ENCODE data around the gene RBMS1.

RBMS1 gene

DNA sequence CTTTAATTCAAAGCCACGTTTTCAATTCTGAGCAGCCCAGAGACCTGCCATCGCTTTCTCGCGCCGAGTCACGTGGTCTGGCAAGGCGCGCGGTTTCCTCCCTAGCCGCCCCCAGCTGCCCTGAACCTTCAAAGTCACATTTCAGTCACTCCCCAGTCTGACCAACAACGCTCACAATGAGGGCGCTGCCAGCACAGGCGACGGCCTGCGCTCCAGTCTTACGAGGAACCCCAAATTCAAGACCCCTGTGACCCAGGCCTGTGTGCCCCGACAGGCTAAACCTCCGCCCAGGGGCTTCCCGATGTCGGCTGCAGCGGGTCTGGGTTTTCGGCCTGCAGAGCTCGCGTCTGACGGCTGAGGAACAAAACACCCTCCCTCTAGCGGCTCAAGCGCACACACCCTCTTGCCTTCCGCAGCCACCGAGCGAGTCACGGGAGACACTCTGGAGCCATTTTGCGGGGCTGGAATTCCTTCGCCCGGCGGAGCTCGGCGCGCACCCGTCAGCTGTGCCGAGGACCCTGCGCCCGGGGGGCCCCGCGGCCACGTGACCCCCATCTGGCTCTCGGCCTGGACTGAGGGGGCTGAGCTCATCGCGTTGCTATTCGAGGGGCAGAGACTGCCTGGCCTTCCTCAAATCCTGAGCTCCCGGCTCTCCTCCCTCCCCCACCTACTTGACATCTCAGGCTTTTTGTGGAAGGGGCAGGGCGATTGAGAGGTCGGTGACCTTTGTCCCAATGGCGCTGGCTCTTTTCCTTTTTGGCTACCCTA, 223.6 kb downstream of the RBMS1 start:
- DNase-seq, result peak; percentile 96

DNA sequence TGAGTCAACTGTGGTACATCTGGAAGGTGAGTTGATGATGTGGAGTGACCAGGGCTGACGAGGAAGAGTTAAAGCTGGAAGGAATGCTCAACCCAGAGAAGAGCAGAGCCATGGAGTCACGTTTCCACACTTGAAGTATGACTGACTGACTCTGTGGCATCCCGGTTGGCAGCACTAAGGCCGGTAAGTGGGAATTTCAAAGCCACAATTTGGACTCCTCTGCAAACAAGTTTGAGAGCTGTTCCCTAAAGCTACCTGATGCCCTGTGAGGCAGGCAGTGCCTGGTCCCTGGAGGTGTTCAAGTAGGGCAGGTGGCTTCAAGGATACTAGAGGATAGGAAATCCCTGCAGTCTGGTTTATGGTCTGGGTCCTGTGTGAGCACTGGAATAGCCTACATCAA, 224.2 kb downstream of the RBMS1 start:
- DNase-seq, result no peak

DNA sequence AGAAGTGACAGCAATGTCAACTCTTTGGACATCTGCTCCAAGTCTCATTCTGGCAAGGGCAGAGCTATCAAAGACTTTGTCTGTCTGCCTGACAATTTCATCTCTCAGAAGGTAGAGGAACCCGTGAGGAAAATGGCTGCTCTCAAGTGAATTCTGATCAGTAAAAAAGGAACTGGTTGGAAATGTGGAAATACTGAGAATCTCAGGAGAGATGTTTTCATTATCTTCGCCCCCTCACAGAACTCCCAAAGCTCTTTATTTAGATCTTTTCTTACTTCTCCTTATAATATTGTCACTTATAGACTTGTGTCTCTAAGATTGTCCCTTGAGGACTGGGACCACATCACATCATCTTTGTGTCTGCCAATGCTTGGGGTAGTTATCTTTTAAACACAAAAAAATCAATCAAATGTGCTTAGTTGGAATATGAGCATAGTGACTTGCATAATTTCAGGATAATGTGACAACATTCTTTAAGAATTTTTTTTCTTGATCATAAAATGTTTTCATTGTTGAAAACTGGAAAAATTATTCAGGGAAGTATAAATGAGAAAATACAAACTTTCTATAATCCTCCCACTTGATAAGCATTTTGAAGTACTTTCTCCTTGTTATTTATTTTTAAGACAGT, 225.3 kb downstream of the RBMS1 start:
- no peak for DNase-seq

DNA sequence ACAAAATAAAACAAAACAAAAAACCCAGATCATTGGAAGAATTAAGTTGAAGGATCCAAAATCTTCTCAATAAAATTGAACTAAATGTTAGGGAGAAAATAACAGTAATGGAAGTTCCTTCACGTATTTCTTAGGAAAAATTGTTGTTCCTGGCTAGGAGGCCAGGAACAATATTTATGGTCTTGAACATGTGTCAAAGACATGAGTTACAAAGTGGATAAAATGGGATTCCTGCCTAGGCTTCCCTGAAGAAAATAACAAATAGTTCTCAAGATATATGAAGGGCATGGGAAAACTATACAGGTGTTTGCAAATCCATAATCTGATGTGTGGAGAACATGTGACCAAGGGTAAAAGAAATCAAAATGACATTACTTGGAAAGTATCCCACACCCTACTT, 225.9 kb downstream of the RBMS1 start:
- DNase-seq, result no peak

DNA sequence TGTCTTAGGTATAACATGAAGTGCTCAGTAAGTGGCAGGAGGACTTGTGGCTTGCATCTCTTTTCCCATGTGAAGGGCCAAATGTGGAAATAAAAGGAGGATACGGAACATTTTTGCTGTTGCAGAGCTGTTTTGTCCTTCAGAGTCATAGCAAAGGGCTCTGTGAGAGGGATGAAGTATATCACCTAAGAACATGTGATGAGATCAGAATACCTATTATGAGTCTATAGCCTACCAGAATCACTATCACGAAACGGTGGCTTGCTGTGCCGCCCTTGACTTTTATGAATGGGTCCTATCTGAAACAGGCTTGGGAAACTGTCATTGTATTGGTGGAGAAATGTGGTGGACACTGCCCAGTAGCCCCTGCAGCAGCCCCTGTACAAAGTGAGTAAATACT, 226.6 kb downstream of the RBMS1 start:
- DNase-seq, result no peak

DNA sequence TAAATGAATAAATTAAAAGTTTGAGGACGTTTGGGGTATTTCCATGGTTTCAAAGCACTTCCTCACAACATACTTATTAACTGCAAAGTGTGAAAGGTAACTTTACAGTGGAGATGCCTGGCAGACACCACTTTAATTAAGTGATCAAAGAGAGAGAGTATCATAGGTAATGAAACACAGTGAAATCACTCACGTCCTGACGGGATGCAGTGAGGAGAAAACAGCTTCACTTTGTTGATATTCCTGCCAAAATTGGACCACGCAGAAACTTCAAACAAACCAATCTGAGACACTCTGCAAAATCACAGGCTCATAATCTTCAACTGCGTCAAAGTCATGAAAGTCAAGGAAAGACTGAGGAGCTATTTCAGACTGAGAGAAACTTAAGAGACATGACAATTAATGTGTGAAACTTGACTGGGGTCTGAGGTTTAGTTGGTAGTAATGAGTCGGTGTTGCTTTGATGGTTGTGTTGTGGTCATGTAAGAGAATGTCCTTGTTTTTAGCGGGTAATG, 227.5 kb downstream of the RBMS1 start:
- DNase-seq, result no peak

DNA sequence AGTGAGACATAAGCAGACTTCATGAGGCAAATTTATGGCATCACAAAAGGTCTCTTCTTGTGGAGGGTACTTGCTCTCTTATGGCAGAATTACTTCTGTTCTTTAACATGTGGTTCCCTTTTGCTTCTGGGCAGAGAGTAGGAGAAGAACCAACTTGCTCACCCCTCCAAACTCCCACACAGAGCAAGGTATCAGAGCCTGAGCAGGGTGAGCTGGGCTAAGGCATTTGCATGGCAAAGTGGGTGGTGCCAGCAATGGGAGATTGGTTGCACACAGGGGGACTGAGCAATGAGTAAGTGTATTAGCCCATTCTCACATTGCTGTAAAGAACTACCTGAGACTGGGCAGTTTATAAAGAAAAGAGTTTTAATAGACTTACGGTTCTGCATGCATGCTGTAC, 229.3 kb downstream of the RBMS1 start:
- DNase-seq, result no peak

DNA sequence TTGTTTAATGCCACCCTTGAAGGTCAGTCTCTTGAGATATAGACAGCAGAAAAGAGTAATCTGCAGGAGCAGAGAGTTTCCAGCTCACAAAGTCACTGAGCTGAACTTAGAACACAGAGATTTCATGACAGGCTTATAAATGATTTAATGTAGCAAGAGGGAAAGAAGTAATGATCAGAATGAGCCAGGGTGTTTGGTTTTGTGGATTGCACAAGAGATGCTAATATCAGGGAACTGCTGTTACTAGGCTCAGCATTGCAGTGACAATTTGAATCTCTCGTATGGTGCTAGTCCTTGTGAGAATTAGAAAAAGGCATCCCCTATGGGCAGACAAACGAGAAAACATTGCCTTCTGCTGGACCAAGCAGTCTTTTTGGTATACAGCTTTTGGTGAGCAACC, 231.9 kb downstream of the RBMS1 start:
- DNase-seq, result no peak

DNA sequence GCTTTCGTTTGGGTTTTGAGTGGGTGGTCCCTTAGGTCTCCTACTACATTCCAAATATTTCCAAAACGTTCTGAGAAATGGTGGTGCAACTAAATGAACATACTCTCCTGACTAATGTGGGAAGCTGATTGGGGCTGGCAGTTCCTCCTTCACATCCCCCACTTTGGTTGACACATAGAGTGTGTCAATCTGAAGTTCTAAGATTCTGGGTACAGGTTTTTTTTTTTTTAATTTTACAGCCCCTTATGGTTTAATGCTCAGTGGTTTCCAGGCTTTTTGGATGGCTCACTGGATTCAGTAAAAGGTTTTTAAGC, 235.2 kb downstream of the RBMS1 start:
- no peak for DNase-seq

DNA sequence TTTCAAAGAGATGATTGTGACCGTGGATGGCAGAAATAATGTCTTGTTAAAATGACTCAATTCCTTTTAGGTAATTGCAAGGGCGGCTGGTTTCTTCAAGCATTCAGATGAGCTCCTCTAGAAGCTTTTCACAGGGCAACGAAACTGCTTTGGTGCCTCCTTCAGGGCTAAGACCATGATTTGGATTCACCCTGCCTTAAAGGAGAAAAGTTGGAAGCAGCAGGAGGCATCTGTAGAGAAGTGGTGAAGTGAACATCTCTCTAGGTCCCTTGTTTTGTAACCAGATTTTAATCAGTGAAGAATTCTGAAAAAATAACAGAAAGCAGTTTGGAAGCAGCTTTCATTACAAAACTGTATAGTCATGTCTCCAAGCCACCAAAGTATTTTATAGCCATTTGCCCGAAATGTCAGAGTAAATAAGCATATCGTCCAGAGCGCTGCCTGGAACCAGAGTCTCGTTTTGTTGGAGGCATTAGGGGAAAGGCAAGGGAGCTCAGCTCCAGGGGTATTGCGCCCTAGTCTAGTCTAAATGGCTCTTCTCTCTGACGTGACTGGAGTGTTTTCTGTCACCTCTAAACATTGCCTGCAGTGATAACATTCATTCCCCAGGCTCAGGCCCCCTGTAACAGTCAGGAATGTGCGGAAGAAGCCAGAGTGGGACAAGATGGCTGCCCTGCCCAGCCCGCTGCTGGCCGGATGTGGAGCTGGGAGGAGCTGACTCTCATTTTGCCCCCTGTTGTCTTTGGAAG, 235.7 kb downstream of the RBMS1 start:
- no peak for DNase-seq

DNA sequence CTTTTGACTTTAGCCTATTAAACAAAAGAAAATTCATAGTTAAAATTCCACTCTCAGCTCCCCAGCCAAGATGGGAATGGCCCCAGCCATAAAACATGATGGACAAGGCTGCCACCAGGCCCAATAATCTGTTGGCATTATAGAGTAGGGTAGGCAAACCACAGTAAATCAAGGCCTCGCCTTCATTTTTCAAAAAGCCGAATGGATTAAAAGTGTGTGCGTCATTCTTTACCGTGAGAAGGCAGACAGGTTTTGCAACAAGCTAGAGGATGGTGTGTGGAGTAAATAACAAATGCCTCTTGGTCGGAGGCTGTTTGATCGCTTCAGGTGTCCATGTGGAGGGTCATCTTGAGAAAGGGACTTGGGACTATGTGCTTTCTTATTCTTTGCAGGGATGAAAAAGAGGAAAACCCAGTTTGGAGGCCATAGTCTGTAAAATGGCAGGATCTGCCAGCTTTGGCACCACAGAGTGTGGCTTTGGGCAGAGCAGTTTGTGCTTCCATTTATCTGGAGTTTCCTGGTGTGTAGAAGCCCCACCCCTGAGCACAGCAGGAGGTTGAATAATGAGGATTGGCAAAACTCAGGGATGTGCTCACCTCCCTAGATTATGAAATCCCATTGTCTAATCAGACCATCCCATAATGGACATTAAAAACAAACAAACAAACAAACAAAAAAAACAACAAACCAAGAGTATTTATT, 236.4 kb downstream of the RBMS1 start:
- DNase-seq, result peak; percentile 48

DNA sequence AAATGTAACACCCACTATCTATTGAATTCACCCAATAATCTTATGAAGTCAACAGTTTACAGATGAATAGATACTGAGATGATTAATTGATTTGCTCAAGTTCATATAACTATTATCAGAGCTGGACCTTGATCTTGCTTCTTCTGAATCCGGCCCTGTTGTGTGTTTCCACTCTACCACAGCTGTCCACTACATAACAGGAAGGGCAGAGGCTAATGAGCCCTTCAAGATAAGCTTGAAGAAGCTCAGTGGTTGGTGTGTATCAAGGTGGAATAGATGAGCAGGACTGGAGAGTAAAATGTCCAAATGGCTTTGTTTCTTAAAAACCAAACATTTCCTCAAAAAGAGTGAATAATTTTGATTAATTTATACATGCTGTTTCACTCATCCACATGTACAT, 237.1 kb downstream of the RBMS1 start:
- DNase-seq, result no peak

DNA sequence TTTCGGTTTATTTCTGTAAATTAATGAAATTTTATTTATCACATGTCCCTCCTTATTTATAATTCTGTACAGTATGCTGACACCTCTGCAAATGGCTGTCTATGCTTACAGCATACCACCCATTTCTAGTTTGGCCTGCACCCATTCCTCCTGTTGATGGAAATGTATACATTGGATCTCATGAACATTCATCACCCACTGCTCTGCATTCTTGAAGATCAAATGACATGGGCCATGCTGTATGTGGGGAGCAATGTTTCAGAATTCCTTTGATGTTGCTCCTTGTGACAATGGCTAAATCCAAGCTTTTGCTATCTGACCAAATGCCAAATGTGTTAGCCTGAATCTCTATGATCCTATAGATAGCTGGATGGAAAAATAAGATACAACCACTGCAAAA, 238.2 kb downstream of the RBMS1 start:
- no peak for DNase-seq

DNA sequence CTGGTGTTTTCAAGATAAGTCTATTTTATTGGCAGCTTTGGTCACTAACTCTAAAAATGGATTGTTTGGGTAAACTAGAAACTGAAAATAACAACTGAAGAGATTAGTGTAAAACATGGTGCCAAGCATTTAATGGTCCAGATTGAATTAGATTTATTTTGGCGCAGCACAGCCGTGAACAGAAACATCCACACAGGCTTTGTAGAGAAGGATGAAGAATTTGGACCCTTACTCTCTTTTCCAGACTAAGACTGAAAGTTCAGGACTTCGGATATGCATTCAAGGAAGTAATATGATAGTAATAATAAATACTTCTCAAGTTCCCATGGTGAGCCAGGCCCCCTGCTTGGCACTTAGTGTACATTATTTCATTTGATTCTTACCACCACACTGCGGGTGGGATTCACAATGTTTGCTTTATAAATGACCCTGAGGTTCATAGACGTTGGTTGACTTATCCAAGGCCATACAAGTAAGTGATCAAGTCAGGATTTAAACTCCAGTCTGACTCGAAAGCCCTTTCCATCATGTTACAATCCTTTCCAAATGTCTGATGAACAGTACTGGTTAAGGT, 239.3 kb downstream of the RBMS1 start:
- DNase-seq, result no peak

DNA sequence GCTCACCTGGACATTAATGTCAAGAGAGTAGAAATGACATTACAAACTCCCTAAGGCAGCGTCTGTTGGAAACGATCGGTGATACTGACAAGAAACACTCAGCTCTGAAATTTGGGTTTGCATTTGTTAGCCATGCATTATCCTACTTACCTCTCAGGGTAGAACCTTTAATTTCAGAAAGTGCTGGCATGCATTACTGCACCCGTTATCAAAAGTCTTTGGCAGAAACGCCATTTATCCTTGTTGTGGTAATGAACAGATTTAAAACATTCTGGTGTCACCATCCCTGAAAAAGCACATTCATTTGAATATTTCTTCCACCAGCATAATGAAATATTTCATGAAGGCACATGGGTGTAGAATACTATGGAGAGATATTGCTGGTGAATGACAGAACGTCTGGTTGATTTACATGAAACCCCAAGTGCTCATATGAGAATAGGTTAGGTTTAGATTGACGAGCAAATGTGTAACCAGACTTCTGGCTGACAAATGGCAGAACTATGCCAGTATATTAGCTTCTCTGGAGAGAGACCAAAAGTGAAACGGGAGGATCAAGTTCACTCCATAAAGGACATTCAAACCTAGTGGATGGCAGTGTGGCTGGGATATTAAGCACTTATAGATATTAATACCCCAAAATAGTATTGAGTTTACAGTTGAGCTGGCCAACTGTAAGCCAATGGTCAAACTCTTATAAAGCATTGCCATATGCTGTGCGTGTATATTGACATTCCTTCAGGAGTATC, 240.0 kb downstream of the RBMS1 start:
- DNase-seq, result peak; percentile 68

DNA sequence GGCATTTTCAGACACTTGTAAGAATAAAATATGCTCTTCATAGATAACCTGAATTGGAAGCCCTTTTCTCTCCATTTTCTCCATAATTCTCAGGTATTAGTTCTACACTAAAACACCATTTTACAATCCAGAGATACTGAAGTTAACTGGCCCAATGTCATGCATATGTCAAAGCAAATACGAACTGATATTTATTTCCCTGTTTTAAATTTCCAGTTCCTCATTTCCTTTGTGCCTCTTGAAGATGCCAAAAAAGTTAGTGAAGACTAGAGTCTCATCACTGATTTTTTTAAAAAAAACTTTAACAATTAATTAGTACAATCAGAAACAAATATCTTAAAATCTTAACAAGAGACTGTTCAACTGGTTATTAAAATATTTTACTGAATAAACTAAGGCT, 240.7 kb downstream of the RBMS1 start:
- no peak for DNase-seq

DNA sequence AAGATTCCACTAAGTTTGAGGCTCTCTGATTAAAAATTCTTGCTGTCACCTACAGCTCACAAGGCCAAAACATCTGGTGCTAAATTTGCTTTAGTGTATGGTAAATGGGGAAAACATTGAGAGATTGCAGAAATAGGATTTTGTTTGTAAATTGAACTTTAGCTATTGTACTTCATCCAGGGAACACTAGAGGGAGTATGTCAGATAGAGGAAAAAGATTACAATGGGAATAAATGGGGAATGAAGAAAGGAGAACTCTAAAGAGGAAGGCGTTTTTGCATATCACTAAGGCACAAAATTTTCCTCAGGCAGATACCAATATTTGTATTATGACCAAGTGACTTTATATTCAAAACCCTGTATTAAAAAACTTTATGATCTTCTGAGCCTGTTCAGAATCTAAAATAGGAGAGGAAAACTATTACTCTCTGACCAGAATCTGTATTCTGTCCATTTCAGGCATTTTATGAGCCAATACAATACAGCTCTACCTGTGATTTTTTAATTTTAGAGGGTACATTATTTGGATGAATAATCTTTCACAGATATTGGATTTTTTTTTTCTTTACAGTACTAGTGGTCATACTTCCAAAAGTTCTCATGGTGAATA, 241.2 kb downstream of the RBMS1 start:
- DNase-seq, result peak; percentile 42

DNA sequence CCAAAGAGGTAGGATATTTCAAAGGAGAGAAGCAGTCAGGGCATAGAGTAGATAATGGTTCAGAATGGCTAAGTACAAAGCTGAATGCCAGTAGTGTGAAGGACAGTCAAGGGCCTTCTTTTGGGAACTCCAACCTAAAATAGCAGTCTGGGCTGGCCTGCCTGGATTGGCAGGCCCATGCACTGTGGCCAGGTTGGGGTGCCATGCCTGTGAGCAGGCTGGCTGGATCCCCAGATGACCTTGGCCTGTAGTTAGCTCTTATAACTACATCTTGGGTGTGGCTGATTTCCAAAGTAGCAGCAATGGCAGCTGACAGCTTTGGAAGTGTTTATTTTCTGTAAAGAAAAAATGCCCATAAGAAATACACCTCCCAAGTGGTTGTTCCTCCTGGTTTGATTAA, 242.0 kb downstream of the RBMS1 start:
- DNase-seq, result no peak

DNA sequence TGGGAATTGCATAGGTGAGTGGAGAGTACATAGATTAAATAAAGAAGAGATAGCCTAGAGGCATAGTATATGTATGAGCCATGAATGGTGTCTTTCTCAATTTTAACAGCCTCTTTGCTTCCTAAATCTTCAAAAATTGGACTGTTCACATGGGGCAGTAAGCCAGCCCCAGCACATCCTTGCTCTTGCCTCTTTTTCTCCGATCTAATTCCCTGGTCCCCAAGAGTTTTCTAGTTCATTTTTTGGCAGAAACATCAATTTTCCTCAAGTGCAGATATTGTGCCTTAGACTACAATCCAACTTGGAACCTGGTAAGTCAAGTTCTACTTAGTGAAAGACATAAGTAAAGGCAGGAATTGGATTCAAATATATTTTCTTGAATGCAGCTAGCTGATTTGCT, 243.7 kb downstream of the RBMS1 start:
- no peak for DNase-seq

DNA sequence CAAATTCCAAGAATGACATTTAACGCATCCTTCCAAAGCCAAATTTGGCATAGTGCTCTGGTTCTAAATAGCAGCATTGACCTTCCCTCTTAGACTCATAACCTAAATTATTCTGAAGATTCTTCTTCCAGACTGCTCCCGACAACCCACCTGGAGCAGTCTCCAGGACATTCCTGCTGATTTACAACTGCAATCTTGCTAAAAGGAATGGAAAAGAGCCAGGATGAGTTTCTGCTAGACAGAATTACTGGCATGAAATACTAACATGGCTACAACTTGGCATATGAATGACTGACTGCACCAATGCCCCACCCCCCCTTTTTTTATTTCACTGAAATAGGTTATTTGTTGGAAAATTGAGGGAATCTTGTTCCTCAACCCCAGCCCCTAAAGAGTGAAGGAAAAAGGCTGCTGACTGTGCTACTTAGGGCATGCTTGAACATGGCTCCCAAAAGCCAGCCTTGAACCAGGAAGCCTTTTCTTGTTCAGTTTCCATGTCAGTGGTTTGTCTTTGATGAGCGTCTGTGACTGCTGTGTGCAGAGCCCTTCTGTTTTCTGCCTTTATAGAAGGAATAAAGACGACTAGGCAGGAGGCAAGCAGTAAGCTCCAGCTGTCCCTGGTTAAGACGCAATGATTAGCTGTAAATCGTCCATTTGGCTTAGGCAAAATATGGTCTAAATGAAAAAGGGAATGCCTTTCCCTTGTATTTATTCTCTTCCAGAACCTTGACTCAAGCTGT, 246.1 kb downstream of the RBMS1 start:
- no peak for DNase-seq

DNA sequence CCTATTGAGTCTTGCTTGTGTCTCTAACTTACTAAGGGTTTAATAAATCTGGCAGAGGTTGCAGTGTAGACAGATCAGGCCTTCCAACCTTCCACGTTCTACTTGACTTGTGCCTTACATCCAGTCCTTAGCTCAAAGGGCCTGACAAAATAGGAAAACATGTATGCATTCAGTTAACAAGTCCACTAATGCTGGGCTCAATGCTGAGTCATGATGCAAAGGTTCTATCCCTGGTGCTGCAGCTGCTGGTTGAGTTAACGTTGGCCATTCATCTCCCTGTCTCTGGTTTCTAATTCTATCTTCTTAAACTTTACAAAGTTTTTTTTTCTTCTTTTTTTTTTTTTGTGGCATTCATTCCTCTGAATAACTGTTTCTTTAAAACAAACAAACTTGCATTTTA, 247.3 kb downstream of the RBMS1 start:
- DNase-seq, result peak; percentile 40

All from fibroblast of upper back skin (primary cell).